ENCODE results near the gene GSTO2. TPM values are rescaled to one million over a fixed set of nuclear protein-coding genes. Genes with fewer than 3 reads are reported as not detected.

GSTO2 gene
- total RNA-seq, 4 donors from 2014 or later = 19.9 to 29.8 (median 22.6) TPM

- intact Hi-C loops (cut with DNase I; ENCODE audit: low total_unique reads) = no loop called here
- DNase-seq (ENCODE audit: low spot score in 2 of 2) = peak in 1 of 2 donors; percentile 59
- 0 to 1% methylated on average over 12 of the region's 12 CpGs for WGBS, 2 donors
- peak overlapping the region; percentile 84 for H3K4me3 ChIP-seq (ENCODE audit: low read depth, poor library complexity, severe bottlenecking)
- TF ChIP-seq POLR2A (IDR thresholded peaks at IDR 0.05) = peak in 1 of 2 donors; percentile 19
- TF ChIP-seq, protein P1, sequence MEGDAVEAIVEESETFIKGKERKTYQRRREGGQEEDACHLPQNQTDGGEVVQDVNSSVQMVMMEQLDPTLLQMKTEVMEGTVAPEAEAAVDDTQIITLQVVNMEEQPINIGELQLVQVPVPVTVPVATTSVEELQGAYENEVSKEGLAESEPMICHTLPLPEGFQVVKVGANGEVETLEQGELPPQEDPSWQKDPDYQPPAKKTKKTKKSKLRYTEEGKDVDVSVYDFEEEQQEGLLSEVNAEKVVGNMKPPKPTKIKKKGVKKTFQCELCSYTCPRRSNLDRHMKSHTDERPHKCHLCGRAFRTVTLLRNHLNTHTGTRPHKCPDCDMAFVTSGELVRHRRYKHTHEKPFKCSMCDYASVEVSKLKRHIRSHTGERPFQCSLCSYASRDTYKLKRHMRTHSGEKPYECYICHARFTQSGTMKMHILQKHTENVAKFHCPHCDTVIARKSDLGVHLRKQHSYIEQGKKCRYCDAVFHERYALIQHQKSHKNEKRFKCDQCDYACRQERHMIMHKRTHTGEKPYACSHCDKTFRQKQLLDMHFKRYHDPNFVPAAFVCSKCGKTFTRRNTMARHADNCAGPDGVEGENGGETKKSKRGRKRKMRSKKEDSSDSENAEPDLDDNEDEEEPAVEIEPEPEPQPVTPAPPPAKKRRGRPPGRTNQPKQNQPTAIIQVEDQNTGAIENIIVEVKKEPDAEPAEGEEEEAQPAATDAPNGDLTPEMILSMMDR (IDR thresholded peaks at IDR 0.05) = no peak
These were observed 13.5 kb upstream of the GSTO2 start for GRCh38 chr10:104255311-104255981.

DNA sequence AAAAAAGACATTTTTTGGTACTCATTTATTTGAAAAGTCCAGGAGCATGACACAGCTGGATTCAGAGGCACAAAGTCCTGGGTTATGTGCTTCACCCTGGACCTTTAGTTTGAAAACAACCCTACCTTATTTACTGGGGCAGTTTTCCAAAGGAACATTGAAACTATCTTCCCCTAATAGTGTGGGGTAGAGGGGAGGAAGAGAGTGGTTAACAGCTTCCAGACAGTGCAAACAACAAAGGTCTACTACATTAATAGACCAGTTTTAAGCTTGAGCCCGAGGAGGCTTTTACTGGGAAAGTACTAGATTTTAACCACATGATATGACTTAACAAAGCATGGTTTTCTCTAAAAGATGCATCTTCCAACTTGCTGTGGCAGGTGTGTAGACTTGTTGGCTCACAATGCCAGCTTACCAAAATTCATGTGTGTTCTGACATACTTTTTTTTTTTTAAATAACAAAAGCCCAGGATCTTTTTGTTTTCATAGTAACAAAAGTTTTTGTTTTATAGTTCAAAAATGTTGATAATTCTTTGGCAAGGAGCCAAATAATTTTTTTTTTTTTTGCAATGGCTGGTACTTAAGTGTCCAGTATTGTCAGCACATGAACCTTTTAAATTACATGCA is 12.5 kb upstream of the GSTO2 start:
- H3K4me3 ChIP-seq (ENCODE audit: low read depth, poor library complexity, severe bottlenecking) = no peak overlapping the region
- no peak for DNase-seq (ENCODE audit: low spot score in 2 of 2)
- TF ChIP-seq, protein P1 (IDR thresholded peaks at IDR 0.05) = no peak
- no peak for TF ChIP-seq POLR2A (IDR thresholded peaks at IDR 0.05)
- intact Hi-C loops (cut with DNase I; ENCODE audit: low total_unique reads) = no loop called here
- 8 to 11% methylated on average over 1 of the region's 1 CpG for WGBS, 2 donors

- no peak overlapping the region for H3K4me3 ChIP-seq (ENCODE audit: low read depth, poor library complexity, severe bottlenecking)
- intact Hi-C loops (cut with DNase I; ENCODE audit: low total_unique reads) = no loop called here
- TF ChIP-seq, protein P1 (IDR thresholded peaks at IDR 0.05) = no peak
- no peak for TF ChIP-seq POLR2A (IDR thresholded peaks at IDR 0.05)
- no peak for DNase-seq (ENCODE audit: low spot score in 2 of 2)
- 76 to 79% methylated on average over 5 of the region's 5 CpGs for WGBS, 2 donors
These were observed 11.7 kb upstream of the GSTO2 start for GRCh38 chr10:104257235-104257634.

DNA sequence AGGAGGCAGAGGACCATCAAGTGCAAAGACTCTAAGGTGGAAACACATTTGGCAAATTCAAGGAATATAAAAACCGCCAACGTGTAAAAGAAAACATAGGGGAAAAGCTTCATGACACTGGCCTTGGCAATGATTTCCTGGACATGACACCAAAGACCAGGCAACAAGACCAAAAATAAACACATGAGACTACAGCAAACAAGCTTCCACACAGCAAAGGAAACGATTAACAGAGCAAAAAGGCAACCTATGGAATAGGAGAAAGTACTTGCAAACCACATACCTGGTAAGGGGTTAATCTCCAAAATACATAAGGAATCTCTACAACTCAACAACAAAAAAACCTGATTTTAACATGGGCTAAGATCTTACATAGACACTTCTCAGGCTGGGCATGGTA is 10.8 kb upstream of the GSTO2 start:
- intact Hi-C loops (cut with DNase I; ENCODE audit: low total_unique reads) = no loop called here
- H3K4me3 ChIP-seq (ENCODE audit: low read depth, poor library complexity, severe bottlenecking) = no peak overlapping the region
- TF ChIP-seq, protein P1 (IDR thresholded peaks at IDR 0.05) = no peak
- TF ChIP-seq POLR2A (IDR thresholded peaks at IDR 0.05) = no peak
- 76 to 88% methylated on average over 3 of the region's 3 CpGs for WGBS, 2 donors
- no peak for DNase-seq (ENCODE audit: low spot score in 2 of 2)

GRCh38 chr10:104259456-104259855 is 9.5 kb upstream of the GSTO2 start:
- WGBS, 2 donors = 57 to 60% methylated on average over 3 of the region's 3 CpGs
- no peak for TF ChIP-seq POLR2A (IDR thresholded peaks at IDR 0.05)
- TF ChIP-seq, protein P1 (IDR thresholded peaks at IDR 0.05) = no peak
- intact Hi-C loops (cut with DNase I; ENCODE audit: low total_unique reads) = no loop called here
- no peak overlapping the region for H3K4me3 ChIP-seq (ENCODE audit: low read depth, poor library complexity, severe bottlenecking)
- DNase-seq (ENCODE audit: low spot score in 2 of 2) = no peak

Measured in lower leg skin (tissue), 4 donors.